ENCODE results near the gene LZTR1.

GRCh38 chr22:21028277-21029251 is 46.5 kb downstream of the LZTR1 start:
- TF ChIP-seq REST (IDR thresholded peaks at IDR 0.05; ENCODE audit: insufficient read depth in 1 of 2, low read depth in 2 of 2, low read length in 1 of 2) (no peak), CTCF (IDR thresholded peaks at IDR 0.05) (no peak), POLR2AphosphoS5 (IDR thresholded peaks at IDR 0.05; ENCODE audit: low read depth, low read length) (no peak), SIN3A (IDR thresholded peaks at IDR 0.05; ENCODE audit: borderline replicate concordance, insufficient read depth, low read depth, low read length) (no peak), TCF7L2 (IDR thresholded peaks at IDR 0.05; ENCODE audit: low read depth, low read length) (no peak)

Data from Panc1 (cell line).